Neural cell (in vitro differentiated cells): ENCODE measurements around the gene SCYGR6.

Source experiments
- CTCF ChIP-seq: fragments of 450-650 bp; IDR thresholded peaks from 2 replicates; pipeline ENCODE4 v1.5.1; 2014; ENCODE audit warnings: antibody characterized with exemption, mild to moderate bottlenecking, moderate library complexity; ENCODE audit not compliant: poor library complexity, severe bottlenecking
- EP300 ChIP-seq: fragments of 450-650 bp; conservative IDR thresholded peaks from 2 replicates; pipeline ENCODE4 v1.6.1; 2014; ENCODE audit warnings: antibody characterized with exemption, mild to moderate bottlenecking, moderate library complexity; ENCODE audit not compliant: poor library complexity, severe bottlenecking
- MXI1 ChIP-seq: fragments of 450-650 bp; conservative IDR thresholded peaks from 2 replicates; pipeline ENCODE4 v1.6.1; 2014; ENCODE audit warnings: antibody characterized with exemption, mild to moderate bottlenecking; ENCODE audit not compliant: poor library complexity, severe bottlenecking
- REST ChIP-seq: IDR thresholded peaks from 2 replicates; pipeline ENCODE4 v1.6.1; 2012; ENCODE audit warnings: borderline replicate concordance
- SMC3 ChIP-seq: fragments of 450-650 bp; conservative IDR thresholded peaks from 2 replicates; pipeline ENCODE4 v1.6.1; 2014; ENCODE audit warnings: antibody characterized with exemption, mild to moderate bottlenecking, moderate library complexity; ENCODE audit not compliant: poor library complexity
- TAF1 ChIP-seq: IDR thresholded peaks from 2 replicates; pipeline ENCODE4 v1.6.1; 2012; ENCODE audit warnings: low read depth

GRCh38 chr2:227767830-227768229 lies 43.3 kb upstream of the SCYGR6 start:
- TF ChIP-seq EP300 (no peak), CTCF (no peak), SMC3 (no peak), MXI1 (no peak), REST (no peak), TAF1 (no peak)
